K562 (cell line): ENCODE results near the gene PRXL2B. TPM values are rescaled to one million over a fixed set of nuclear protein-coding genes. Genes with fewer than 3 reads are reported as not detected.

Experiments used
- CXXC5 ChIP-seq: fragments of 250-450 bp; sonication (Bioruptor Pico); IDR thresholded peaks from 2 replicates; pipeline ENCODE4 v1.8.0; 2022; ENCODE audit warnings: inconsistent platforms, mild to moderate bottlenecking, moderate library complexity
- NR3C1 ChIP-seq: sonication (generic); formaldehyde crosslinking; IDR thresholded peaks from 2 replicates; pipeline ENCODE4 v1.8.1; 2022; ENCODE audit warnings: missing genetic modification reagents
- NRF1 ChIP-seq, 2 experiments: fragments of 450-650 bp; IDR thresholded peaks in 1 of 2; conservative IDR thresholded peaks in 1 of 2; 2 replicates each; pipeline ENCODE4 v1.6.1; 2014; ENCODE audit warnings: mild to moderate bottlenecking in 2 of 2
- SIN3B ChIP-seq: fragments of 450-650 bp; IDR thresholded peaks from 2 replicates; pipeline ENCODE4 v1.6.1; 2017; ENCODE audit warnings: low read depth, mild to moderate bottlenecking, moderate library complexity
- ZFX ChIP-seq: sonication (generic); formaldehyde crosslinking; IDR thresholded peaks from 2 replicates; pipeline ENCODE4 v1.8.0; 2022; ENCODE audit warnings: mild to moderate bottlenecking, missing genetic modification reagents, moderate library complexity
- polyA plus RNA-seq, 8 experiments: library from polyadenylated mRNA; depleted of rRNA in 4 of 8; stranded (reverse) in 5 of 8; unstranded in 3 of 8; fragments of >200 nt; fragmentation: Nextera tagmentation in 2 of 8; fragmentation: Illumina TruSeq in 1 of 8; extraction: Ambion mirVana in 2 of 8; extraction: Trizol in 1 of 8; gene quantifications; 2 replicates each; pipeline versions ENCODE4 v1.2.1 to v1.2.3, GENCODE V29; 2011 to 2014; ENCODE audit warnings: inconsistent platforms in 1 of 8, missing spikeins in 1 of 8
- total RNA-seq, 7 experiments: library from RNA; depleted of rRNA in 6 of 7; stranded (reverse); fragments of >200 nt in 6 of 7; fragmentation: Illumina TruSeq in 2 of 7; extraction: Trizol in 2 of 7; gene quantifications; 2 replicates each; pipeline versions ENCODE4 v1.2.1 to v1.2.3, GENCODE V29; 2011 to 2021; ENCODE audit warnings: low replicate concordance in 1 of 7
- TF ChIP-seq, protein P1 (sequence below): sonication (generic); formaldehyde crosslinking; IDR thresholded peaks from 2 replicates; pipeline ENCODE4 v1.8.1; 2022; ENCODE audit warnings: missing genetic modification reagents
- TF ChIP-seq, protein P2 (sequence below), 2 experiments: fragments of 450-650 bp; formaldehyde crosslinking in 1 of 2; IDR thresholded peaks; 2 replicates each; pipeline versions ENCODE4 v1.4.0 to v1.6.1; 2014 to 2020; ENCODE audit warnings: mild to moderate bottlenecking in 2 of 2, borderline replicate concordance in 1 of 2, low read depth in 1 of 2
- TF ChIP-seq, protein P3 (sequence below): sonication (generic); formaldehyde crosslinking; IDR thresholded peaks from 2 replicates; pipeline ENCODE4 v1.8.0; 2022; ENCODE audit warnings: mild to moderate bottlenecking, low read depth, missing genetic modification reagents
- TF ChIP-seq, protein P4 (sequence below), 2 experiments: IDR thresholded peaks; 2 replicates each; pipeline ENCODE4 v1.6.1; 2012; ENCODE audit warnings: improper control_type of control experiment in 2 of 2, low read depth in 2 of 2, low read length in 2 of 2, borderline replicate concordance in 1 of 2

Gene PRXL2B
- total and polyA plus RNA-seq, 9 of the 15 experiments (the other 6 are each of a cell fraction or from before 2014, with no cell fraction given): 0.99 to 25.3 (median 11.8) TPM

DNA sequence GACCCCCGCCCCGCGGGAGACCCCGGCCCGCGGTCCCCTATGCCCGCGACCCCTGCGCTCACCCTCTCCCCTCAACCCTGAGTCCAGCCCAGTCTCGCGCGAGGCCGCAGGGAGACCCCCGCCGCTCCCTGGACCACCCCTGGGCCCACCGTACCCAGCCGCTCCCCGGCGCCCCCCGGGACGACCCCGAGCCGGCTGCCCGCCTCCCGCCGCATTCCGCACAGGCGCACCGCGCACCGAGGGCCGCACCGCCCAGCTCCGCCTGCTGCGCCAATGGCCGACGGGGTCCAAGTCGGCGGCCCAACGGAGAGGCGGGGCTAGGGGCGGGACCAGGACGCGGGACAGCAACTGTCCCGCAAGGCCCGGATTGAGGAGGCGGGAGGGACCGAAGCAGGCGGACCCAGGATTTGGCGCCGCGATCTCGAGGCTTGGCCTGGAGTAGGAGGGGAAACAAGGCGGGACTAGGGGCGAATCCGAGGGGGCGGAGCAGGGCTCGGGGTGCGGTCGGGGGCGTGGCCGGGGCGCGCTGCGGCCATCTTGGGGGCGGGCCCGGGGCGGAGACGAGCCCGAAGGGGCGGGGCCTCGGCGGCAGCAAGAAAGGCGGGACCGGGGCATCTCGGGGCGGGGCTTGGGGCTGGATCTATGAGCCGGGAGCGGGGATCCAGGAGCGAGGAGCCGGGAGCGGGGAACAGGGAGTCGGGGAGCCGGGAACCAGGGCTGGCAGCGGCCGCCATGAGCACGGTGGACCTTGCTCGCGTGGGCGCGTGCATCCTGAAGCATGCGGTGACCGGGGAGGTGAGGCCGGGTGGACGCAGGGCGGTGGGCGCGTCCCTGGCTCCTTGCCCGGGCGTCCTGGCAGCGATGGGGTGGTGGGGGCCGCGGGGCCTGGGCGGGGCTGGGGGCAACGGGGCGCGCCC, at the start of gene PRXL2B (continued):
- TF ChIP-seq, protein P1, sequence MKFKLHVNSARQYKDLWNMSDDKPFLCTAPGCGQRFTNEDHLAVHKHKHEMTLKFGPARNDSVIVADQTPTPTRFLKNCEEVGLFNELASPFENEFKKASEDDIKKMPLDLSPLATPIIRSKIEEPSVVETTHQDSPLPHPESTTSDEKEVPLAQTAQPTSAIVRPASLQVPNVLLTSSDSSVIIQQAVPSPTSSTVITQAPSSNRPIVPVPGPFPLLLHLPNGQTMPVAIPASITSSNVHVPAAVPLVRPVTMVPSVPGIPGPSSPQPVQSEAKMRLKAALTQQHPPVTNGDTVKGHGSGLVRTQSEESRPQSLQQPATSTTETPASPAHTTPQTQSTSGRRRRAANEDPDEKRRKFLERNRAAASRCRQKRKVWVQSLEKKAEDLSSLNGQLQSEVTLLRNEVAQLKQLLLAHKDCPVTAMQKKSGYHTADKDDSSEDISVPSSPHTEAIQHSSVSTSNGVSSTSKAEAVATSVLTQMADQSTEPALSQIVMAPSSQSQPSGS (CRISPR knock-in tag): 0 out of 2 replicates have a peak, but pooled peaks have one; percentile 22
- peak; percentile 3 for TF ChIP-seq CXXC5 (CRISPR knock-in tag)
- TF ChIP-seq, protein P2, sequence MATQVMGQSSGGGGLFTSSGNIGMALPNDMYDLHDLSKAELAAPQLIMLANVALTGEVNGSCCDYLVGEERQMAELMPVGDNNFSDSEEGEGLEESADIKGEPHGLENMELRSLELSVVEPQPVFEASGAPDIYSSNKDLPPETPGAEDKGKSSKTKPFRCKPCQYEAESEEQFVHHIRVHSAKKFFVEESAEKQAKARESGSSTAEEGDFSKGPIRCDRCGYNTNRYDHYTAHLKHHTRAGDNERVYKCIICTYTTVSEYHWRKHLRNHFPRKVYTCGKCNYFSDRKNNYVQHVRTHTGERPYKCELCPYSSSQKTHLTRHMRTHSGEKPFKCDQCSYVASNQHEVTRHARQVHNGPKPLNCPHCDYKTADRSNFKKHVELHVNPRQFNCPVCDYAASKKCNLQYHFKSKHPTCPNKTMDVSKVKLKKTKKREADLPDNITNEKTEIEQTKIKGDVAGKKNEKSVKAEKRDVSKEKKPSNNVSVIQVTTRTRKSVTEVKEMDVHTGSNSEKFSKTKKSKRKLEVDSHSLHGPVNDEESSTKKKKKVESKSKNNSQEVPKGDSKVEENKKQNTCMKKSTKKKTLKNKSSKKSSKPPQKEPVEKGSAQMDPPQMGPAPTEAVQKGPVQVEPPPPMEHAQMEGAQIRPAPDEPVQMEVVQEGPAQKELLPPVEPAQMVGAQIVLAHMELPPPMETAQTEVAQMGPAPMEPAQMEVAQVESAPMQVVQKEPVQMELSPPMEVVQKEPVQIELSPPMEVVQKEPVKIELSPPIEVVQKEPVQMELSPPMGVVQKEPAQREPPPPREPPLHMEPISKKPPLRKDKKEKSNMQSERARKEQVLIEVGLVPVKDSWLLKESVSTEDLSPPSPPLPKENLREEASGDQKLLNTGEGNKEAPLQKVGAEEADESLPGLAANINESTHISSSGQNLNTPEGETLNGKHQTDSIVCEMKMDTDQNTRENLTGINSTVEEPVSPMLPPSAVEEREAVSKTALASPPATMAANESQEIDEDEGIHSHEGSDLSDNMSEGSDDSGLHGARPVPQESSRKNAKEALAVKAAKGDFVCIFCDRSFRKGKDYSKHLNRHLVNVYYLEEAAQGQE (IDR thresholded peaks at IDR 0.05; ENCODE audit: borderline replicate concordance): peak; percentile 87
- TF ChIP-seq, protein P2 (CRISPR knock-in tag; IDR thresholded peaks at IDR 0.05; ENCODE audit: low read depth): peak; percentile 87; the same call in 1 of the 2 replicates
- TF ChIP-seq, protein P3, sequence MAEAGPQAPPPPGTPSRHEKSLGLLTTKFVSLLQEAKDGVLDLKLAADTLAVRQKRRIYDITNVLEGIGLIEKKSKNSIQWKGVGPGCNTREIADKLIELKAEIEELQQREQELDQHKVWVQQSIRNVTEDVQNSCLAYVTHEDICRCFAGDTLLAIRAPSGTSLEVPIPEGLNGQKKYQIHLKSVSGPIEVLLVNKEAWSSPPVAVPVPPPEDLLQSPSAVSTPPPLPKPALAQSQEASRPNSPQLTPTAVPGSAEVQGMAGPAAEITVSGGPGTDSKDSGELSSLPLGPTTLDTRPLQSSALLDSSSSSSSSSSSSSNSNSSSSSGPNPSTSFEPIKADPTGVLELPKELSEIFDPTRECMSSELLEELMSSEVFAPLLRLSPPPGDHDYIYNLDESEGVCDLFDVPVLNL (CRISPR knock-in tag): peak; percentile 86
- peak; percentile 59; the same call in 1 of the 2 replicates for TF ChIP-seq ZFX (CRISPR knock-in tag)
- peak; percentile 92 to 93 for TF ChIP-seq NRF1 (conservative IDR thresholded peaks at IDR 0.05 in 1 of 2, IDR thresholded peaks at IDR 0.05 in 1 of 2)
- TF ChIP-seq, protein P4, sequence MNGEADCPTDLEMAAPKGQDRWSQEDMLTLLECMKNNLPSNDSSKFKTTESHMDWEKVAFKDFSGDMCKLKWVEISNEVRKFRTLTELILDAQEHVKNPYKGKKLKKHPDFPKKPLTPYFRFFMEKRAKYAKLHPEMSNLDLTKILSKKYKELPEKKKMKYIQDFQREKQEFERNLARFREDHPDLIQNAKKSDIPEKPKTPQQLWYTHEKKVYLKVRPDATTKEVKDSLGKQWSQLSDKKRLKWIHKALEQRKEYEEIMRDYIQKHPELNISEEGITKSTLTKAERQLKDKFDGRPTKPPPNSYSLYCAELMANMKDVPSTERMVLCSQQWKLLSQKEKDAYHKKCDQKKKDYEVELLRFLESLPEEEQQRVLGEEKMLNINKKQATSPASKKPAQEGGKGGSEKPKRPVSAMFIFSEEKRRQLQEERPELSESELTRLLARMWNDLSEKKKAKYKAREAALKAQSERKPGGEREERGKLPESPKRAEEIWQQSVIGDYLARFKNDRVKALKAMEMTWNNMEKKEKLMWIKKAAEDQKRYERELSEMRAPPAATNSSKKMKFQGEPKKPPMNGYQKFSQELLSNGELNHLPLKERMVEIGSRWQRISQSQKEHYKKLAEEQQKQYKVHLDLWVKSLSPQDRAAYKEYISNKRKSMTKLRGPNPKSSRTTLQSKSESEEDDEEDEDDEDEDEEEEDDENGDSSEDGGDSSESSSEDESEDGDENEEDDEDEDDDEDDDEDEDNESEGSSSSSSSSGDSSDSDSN (IDR thresholded peaks at IDR 0.05; ENCODE audit: borderline replicate concordance in 1 of 2, low read depth in 2 of 2, low read length in 2 of 2): peak in 1 of 2 experiments; percentile 67; a peak in 1 of 4 replicates
- TF ChIP-seq NR3C1: no peak
- 0 out of 2 replicates have a peak, but pooled peaks have one; percentile 10 for TF ChIP-seq SIN3B
